Suppressor macrophage (primary cell): ENCODE measurements around the gene CTNNA3.
"Not testable (repeated sequence)": the region's sequence is repeated elsewhere in the genome, so short reads cannot be mapped to it uniquely, and the experiment has no call there.

Experiments
- DNase-seq, 4 experiments: peaks; one replicate each; pipeline ENCODE4 v3.0.0-alpha.2; 2020 to 2022
- total RNA-seq, 17 experiments: gene quantifications; one replicate each; lab custom pipeline; 2026; ENCODE audit warnings: mixed read lengths in 6 of 17, inconsistent platforms in 3 of 17; lab: John Stamatoyannopoulos, UW

The CTNNA3 gene
- total RNA-seq = 0 to 6.9 (median 0.02) reads per million in 17 experiments

- DNase-seq = no peak
These were observed at the start of gene CTNNA3 for GRCh38 chr10:67696029-67696428. Gene CTNNA3, minus strand, starts transcription at chr10:67696195.

DNA sequence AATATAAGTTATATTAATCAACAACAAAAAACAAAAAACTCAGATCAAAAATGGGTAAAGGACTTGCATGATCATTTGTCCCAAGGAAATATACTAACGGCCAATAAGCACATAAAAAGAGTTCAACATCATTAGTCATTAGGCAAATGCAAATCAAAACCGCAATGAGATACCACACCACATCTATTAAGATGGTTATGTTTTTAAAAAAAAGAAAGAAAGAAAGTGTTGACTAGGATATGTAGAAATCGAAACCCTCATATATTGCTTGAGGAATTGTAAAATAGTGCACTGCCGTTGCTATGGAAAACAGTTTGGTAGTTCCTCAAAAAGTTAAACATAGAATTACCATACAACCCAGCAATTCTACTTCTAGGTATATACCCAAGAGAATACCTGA is 39.4 kb upstream of the CTNNA3 start:
- no peak for DNase-seq

DNA sequence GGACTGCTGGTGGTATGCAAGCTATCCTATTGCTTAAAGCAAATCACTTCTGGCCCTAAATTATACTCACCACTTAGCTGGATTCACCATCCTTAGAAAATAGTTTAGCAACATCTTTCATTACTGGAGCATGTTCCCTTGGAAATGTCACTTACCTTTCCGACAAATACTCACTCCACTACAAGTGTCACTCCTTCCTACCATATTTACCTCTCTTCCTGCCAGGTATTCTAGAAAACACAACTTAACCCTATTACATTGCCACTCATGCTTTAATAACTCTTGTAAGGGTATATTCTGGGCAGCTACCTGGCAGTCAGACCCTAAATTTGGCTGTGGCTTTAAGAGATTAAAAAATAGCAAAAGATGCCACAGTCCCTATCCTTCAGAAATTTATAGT is 37.5 kb upstream of the CTNNA3 start:
- no peak for DNase-seq

GRCh38 chr10:67725567-67725966 is 29.6 kb upstream of the CTNNA3 start:
- DNase-seq = no peak

GRCh38 chr10:67723601-67724000 is 27.6 kb upstream of the CTNNA3 start:
- no peak for DNase-seq

GRCh38 chr10:67722113-67722512 is 26.1 kb upstream of the CTNNA3 start:
- no peak for DNase-seq

GRCh38 chr10:67716455-67716854 is 20.5 kb upstream of the CTNNA3 start:
- not testable (repeated sequence) for DNase-seq

DNA sequence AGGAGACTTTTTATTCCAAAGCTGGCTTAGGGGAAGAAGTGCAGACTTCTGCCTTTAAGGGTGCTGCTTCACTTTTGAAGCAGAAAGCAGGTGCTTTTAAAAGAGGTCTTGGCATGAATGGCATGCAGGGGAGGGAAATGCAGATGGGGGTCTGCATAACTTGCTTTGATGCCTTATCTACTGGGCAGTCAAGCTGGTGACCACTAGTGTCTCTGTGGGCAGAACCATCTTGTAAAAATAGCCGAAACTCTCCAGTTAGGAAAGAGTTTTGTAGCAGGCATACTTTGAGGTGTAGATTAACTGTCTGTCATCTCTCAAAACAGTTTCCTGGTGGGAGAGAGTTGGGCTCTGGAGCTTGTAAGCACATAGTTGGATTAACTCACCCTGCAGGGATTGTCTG is 9.9 kb upstream of the CTNNA3 start:
- no peak for DNase-seq

- DNase-seq = not testable (repeated sequence)
These were observed 3.7 kb upstream of the CTNNA3 start for GRCh38 chr10:67699613-67700270.

DNA sequence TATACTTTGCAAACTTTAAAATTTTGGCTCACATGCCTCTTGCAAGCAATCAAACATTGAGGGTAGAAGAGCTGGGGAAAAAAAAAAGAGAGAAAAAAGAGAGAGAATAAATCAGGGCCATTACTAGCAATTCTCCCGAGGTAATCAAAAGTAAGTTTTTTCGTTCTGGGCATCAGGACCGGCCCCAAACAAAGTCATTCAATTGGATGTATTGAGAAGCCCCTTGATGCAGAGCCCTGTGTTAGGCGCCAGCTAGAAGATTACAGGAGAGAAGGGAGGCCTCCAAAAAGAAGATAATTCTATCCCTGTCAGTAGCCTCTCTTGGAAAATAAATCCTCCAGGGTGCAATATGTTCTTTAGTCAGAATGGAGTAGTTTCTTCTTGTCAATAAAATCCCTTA is 2.2 kb upstream of the CTNNA3 start:
- no peak for DNase-seq

DNA sequence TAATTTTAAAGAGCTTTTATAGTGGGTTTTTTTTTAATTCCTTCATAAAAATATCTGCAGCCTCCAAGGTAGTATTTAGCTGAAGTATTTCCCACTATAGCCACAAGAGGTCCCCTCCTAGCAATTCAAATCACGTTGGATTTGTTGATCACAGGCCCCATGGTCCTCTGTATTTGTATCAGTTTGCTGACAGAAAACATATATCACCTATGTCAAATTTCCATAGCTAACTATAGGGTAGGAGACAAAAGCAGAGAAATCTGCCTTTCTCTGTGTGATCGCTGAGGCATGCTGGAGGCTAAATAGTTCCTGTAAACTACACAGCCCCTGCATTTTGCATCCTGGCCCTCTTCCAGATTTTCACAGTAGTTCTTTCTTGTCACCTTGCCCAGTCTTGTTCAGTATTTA is 1.7 kb upstream of the CTNNA3 start:
- peak; percentile 45 to 72 (median 53) for DNase-seq

DNA sequence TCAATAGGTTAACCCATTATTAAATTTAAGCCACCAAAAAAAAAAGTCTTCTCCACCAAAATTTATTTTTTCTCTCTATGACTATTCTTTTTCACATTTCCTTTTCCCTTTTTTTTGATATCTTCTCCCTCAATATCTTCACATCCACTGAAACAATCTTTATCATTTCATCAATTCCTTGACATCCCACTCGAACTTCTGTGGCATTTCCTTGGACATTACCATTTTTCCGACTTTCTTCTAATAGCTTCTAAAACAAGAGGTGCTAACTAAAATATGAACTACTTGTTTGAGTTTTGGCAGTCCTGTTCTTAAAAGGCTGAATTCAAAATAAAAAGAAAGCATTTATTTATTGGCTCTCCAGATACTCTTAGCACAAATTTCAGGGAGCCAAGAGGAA is 684 bp upstream of the CTNNA3 start:
- no peak for DNase-seq

DNA sequence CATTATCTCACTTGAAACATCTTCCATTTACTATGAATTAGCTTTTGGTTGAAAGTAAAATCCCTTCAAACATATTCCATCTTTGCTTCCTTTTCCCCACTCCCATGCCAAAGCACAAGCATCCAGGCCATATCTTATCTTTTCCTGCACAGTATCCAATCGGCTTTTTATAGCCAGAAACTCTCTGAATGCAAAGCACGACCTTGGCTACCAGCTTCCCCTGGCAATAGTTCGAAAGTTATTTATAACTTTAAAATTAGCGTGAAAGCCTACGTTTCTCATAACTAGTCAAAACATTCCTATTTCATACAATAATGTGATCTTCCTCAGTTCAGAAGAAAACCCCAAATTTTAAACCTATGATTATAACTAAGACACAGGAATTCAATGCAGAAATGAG is 440 bp downstream of the CTNNA3 start:
- no peak for DNase-seq

- DNase-seq = not testable (repeated sequence)
These were observed 4.1 kb downstream of the CTNNA3 start for GRCh38 chr10:67691861-67692260.

DNA sequence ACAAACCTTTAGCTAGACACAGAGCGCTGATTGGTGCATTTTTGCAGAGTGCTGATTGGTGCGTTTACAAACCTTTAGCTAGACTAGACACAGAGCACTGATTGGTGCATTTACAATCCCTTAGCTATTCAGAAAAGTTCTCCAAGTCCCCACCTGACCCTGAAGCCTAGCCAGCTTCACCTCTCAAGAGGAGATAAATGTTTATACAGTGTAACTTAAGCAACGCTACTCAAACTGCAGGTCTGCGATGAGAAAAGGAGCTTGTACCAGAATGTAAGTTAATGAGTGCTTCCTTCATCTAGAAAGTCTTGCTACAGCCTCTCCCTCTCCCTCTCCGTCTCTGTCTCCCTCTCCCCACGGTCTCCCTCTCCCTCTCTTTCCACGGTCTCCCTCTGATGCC is 5.5 kb downstream of the CTNNA3 start:
- not testable (repeated sequence) for DNase-seq

DNA sequence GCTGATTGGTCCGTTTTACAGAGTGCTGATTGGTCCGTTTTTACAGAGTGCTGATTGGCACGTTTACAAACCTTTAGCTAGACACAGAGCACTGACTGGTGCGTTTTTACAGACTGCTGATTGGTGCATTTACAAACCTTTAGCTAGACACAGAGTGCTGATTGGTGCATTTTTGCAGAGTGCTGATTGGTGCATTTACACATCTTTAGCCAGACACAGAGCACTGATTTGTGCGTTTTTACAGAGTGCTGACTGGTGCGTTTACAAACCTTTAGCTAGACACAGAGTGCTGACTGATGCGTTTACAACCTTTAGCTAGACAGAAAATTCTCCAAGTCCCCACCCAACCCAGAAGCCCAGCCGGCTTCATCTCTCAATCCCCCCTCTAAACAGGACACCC is 11.9 kb downstream of the CTNNA3 start:
- not testable (repeated sequence) for DNase-seq

DNA sequence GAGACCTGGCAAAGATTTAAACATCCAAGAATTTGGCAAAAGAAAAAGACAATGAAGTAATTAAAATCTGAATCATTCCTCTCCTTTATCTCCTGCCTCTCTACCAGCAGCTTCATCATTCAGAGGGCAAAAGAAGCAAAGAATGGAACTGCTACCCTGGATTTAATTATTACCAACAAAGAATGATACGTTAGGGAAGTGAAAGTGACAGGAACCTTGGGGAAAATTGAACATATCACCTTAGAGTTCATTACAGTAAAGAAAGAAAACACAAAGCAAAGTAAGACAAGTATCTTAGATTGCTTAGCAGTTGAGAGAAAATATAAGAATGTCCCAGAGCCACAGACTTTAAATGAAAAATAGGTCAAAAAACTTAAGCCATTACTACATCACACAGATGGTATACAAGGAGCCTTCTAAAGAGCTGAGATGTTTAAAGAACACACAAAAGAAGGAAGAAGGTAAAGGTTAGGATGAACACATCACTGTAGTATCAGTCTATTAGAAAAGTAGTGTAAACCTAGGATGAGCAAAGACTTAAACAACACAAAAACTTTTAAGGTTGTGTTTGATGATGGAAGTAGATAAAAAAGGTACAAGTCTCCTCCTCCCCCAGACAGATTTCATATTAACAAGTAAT is 17.5 kb downstream of the CTNNA3 start:
- no peak for DNase-seq

DNA sequence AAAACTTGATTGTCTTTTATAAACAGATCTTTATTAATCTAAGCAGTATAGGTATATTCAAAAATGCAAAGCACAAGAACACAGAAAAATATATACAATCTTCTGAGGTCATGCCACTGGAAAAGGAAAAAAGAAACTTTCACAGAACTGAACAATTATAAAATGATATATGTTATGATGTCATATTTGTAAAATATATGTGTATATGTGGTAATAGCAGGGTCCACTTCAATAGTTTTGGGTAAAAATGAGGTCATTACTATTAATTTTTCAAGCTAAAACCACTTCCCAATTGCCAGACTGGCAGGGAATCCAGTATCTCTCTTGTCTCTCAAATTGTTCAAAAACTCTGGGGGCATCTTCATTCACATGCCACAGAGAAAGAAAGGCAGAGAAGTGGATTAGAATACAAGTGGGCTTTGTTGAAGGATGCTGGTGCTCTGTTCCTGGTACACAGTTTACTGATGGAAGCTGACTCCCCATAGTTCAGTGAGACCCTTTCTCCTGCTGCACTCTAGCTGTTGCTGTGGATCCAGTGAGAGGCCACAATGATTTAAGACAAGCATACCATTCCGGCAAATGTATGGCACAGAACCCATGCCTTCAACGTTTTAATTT is 19.7 kb downstream of the CTNNA3 start:
- DNase-seq = no peak

DNA sequence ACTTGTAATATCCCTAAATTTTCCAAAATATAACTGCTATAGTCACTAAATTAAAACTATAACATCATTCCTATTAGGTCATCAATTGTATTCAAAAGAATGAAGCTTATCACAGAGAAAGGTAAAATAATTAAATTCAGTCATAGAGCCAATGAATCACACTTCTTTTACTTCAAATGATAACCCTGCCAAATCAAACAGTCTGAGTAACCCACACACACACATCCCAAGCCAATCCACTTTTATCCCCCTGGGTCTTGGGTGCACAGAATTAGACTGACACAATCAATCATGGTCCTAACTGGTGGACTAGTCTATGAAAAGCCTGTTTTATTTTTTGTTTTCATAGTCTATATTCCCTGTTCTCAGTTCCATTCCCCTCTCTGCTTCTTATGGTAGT is 25.6 kb downstream of the CTNNA3 start:
- no peak for DNase-seq

DNA sequence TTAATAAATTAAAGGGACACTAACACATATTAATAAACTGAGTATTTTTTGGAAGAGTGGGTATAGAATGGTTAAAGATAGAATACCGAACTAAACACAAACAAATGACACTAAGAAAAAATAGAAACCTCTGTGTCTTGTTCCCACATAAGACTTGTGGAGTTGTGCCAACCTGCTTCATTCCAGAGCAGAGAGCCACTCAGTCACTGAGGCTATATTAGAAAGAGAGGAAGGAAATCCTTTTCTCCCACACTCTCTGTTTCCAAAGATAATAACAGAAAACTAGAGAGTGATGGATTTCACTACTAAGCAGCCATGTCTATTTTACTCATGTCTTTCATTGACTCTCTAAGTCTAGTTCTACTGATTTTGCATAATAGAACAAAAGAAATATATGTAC is 26.0 kb downstream of the CTNNA3 start:
- no peak for DNase-seq

DNA sequence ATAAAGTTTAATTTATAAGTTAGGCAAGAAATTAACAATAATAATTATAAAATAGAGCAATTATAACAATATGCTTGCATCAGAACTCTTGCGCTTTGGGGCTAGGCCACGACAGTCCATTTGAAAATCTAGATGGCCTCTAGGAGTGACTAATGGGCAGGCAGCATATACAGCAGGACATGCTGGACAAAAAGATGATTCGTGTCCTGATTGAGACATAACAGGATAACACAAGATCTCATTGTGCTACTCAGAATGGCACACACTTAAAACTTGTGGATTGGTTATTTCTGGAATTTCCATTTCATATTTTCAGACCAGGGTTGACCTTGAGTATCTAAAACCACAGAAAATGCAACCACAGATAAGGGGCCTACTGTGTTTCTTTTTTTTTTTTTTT is 27.5 kb downstream of the CTNNA3 start:
- DNase-seq = peak in 3 of 4 experiments; percentile 17 to 54 (median 25)

DNA sequence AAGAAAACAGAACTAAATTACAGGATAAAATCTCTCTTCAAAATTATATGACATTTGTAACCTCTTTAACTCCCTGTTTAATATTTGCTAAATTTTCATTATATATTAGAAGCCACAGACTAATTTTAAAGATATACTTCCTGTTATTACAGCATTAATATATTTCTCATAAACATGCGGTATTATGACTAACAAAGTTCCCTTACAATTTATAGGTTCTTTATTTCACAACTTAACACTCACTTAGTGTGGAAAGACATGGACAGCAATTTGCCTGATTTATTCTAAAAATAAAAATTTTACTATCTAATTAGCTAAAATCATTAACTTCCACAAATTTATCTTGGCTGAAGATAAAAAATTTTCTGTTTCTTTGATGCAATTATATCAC is 29.0 kb downstream of the CTNNA3 start:
- peak in 2 of 4 experiments; percentile 35 to 38 for DNase-seq

DNA sequence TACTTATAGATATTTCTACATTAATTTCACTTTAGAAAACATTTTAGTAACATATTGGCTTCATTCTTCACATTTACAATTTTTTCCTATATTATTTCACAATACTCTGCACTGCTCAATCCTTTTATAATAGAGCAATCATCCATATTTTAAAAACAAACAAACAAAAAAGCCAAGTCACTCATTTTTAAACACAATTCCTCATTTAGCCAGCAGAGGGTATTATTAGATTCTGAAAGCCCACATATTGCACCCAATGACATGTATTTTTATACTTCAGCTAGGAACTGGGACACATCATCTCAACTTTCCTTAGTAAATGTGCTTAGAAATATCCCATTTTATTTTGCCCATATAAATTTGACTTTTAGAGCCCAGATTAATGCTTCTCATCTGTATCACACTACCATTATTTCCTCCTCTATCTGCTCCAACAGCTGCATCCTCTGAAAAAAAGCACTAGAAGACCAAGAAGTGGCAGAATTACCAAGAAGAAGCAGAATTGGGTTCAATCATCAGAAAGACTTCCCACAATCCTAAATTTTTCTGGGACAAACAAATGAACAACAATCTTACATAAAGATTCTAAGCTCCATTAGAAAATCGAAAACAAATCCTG is 29.5 kb downstream of the CTNNA3 start:
- DNase-seq = peak in 3 of 4 experiments; percentile 7 to 58 (median 55)

GRCh38 chr10:67665491-67665890 is 30.5 kb downstream of the CTNNA3 start:
- peak in 2 of 4 experiments; percentile 10 to 21 for DNase-seq
